Stimulated activated CD8-positive, alpha-beta memory T cell treated with anti-CD3 and anti-CD28 coated beads, Interleukin-12 subunit alpha, Interleukin-12 subunit beta, amount 100 ng/mL, for 24 hours (primary cell): ENCODE measurements around the gene ACSS2.

Experiments used
- DNase-seq: peaks from one replicate; pipeline ENCODE4 v3.0.0-alpha.2; 2020; ENCODE audit errors: extremely low read depth

ACSS2 gene

GRCh38 chr20:34915749-34916455 lies 39.5 kb downstream of the ACSS2 start:
- DNase-seq: no peak

DNA sequence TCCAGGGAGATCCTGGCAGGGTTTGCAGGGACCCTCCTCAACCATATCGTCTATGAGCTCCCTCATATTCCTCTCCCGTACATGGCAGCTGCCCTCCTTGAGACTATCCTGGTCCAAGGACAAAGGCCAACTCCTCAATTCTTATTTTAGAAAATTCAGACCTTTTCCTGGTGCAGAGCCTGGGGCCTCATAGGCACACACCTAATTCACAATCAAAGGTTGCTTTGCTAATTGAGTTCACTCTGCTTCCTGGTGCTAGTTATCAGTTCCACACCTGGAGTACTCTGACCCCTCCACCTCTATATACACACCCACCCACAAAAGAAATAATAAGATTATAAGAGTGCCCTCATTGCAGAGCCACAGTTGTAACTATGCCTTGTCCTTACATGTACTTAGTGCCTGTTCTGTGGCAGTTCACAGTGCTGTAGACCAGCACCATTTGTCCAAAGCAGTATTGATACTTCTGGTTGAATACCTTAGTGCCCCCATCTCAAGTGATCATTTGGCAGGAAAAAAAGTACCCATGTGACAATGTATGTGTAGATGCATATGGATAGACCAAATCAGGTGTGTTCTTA lies 40.5 kb downstream of the ACSS2 start:
- no peak for DNase-seq

DNA sequence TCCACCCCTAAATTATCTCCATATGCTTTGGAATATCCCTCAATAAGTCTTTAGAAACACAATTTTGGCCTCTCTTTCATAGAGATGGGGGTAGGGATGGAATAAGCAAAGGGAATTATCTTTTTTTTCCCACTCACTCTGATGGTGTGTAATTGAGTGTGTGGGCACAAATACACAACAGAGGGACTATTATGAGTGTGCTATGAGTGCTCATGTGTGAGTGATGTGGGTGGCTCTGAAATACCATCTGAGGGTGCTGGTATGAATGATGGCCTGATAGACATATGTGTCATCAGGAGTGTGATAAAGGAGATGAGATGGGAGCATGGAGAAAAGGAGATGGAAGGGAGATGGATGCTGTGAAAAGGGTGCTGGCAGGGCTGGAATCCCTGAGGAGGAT lies 43.6 kb downstream of the ACSS2 start:
- no peak for DNase-seq

GRCh38 chr20:34921436-34921835 lies 45.0 kb downstream of the ACSS2 start:
- DNase-seq: no peak

- DNase-seq: no peak
Measured at GRCh38 chr20:34922654-34923381, 46.4 kb downstream of the ACSS2 start.

GRCh38 chr20:34923414-34923813 lies 47.0 kb downstream of the ACSS2 start:
- no peak for DNase-seq

GRCh38 chr20:34925341-34925740 lies 48.9 kb downstream of the ACSS2 start:
- DNase-seq: no peak

DNA sequence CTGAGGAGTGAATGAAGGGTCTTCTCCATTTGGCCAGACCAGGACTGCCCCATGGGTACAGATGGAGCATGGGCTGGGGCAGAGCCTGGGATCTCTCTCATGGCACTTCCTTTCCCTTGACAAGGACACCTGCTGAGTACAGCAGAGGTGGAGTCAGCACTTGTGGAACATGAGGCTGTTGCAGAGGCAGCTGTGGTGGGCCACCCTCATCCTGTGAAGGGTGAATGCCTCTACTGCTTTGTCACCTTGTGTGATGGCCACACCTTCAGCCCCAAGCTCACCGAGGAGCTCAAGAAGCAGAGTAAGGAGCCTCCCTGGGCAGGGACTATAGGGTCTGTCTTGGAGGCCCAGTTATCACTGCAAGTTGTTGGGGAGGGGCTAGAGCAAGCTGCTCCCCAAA lies 49.6 kb downstream of the ACSS2 start:
- no peak for DNase-seq

DNA sequence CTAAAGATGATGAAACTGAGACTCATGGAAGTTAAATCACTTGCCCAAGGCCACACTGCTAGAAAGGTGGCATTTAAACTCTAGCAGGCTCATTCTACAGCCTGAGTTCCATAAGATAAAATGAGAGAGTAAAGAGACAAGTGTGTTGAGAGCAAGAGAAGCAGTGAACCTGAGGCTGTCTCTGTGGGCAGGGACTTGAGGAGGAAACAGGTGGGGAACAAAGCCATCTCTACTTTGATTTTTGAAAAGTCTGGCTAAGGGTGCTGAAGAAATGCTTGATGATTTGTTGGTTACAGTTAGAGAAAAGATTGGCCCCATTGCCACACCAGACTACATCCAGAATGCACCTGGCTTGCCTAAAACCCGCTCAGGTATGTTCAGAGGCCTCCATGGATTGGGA lies 50.2 kb downstream of the ACSS2 start:
- no peak for DNase-seq

DNA sequence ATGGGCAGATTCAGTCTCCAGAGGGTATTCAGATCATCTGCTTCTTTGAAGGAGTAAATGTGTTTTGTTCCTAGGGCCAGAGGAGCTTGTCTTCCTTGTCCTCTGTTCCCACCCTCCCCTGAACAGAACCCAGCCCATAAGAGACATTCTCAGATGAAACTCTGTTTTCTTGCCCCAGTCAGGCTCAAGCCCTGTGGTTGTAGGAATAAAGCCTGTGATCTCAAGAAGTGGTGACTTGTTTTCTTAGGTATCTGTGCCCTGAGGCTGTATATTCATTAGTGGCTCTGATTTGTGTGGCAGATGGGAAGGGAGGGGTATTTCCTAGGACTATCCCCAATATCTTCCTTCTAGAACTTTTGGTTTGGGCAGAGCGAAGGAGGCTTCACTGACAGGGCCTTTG lies 51.3 kb downstream of the ACSS2 start:
- DNase-seq: no peak

- DNase-seq: no peak
Measured at GRCh38 chr20:34928411-34928810, 52.0 kb downstream of the ACSS2 start.

GRCh38 chr20:34931771-34932170 lies 55.4 kb downstream of the ACSS2 start:
- DNase-seq: no peak

DNA sequence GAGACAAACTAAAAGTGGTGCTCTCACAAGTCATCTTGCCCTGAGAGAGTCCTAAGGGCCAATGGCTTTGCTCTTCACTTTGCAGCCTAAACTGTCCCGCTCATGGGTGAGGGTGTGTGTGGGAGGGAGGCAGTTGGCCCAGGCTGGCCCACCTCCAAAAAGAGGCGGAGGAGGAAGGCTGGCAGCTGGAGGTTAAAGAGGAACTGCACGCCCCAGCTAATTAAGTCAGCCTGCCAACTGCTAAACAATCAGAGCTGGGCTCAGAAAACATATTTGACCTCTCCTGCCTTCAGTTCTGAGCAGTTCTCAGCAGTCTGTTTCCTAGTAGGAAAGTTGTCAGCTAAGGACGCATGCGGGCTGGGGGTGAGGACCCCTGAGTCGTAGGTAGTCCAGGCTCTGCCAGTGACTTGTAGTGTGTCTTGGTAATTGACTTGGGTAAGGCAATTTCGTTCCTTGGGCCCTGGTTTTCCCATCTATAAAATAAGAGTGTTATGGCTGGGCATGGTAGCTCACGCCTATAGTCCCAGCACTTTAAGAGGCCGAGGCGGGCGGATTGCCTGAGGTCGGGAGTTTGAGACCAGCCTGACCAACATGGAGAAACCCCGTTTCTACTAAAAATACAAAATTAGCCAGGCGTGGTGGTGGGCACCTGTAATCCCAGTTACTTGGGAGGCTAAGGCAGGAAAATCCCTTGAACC lies 62.2 kb downstream of the ACSS2 start:
- DNase-seq: no peak

DNA sequence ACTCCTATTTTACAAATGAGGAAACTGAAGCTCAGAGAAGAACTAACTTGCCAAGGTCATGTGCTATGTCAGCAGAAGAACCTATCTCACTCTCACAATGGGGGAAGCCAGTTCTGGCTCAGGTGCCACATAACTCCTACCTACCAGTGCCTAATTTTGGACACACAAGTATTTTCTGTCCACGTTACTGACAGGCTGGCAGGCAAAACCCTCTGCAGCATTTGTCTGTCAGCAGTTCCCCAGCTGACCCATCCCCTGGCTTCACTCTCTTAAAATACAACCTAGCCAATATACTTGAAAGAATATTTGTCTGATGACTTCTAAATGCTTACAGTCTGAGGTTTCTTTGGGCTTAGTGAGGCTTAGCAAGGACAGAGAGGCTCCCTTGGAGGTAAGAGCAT lies 63.7 kb downstream of the ACSS2 start:
- DNase-seq: no peak

- DNase-seq: no peak
Measured at GRCh38 chr20:34941226-34941625, 64.8 kb downstream of the ACSS2 start.

GRCh38 chr20:34942301-34942700 lies 65.9 kb downstream of the ACSS2 start:
- no peak for DNase-seq

- no peak for DNase-seq
Measured at GRCh38 chr20:34943808-34944567, 67.6 kb downstream of the ACSS2 start.

DNA sequence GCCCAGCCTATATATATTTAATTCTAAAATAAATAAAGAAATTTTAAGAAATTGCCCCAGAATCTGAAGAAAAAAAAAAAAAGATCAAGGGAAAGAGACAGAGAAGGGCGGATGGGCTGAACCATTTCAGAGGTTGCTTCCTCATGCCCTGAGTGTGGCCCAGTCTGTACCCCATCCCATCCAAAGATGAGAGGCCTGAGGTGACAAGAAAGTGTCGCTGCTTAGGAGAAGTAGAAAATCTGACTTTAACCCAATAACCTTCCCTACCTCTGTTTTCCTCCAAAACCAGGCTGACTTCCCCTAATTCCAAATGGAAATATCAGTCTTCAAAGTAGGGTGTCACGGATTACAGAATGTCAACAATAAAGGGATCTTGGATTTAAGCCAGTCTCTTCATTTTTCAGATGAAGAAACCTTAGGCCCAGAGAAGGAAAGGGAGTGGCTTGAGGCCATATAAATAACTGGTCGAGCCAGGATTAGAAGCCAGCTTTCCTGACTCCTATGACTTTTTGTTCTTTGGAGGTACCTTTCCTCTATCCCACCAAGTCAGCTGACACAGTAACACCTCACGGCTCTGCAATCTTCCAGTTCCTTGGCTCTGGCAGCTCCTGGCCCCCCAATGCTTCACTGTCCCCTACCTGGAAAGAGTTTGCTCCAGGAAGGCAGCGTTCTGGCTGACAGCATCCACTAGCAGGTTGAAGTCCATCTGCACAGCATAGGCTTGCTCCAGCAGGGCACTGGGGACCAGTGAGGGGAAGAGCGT lies 69.1 kb downstream of the ACSS2 start:
- DNase-seq: no peak

- DNase-seq: no peak
Measured at GRCh38 chr20:34946661-34947060, 70.2 kb downstream of the ACSS2 start.

GRCh38 chr20:34947336-34947735 lies 70.9 kb downstream of the ACSS2 start:
- DNase-seq: no peak

GRCh38 chr20:34948030-34948429 lies 71.6 kb downstream of the ACSS2 start:
- DNase-seq: no peak
